ENCODE data around the gene ASMT.

- TF ChIP-seq EP300 (IDR thresholded peaks at IDR 0.05) = no peak
- TF ChIP-seq, protein P1, sequence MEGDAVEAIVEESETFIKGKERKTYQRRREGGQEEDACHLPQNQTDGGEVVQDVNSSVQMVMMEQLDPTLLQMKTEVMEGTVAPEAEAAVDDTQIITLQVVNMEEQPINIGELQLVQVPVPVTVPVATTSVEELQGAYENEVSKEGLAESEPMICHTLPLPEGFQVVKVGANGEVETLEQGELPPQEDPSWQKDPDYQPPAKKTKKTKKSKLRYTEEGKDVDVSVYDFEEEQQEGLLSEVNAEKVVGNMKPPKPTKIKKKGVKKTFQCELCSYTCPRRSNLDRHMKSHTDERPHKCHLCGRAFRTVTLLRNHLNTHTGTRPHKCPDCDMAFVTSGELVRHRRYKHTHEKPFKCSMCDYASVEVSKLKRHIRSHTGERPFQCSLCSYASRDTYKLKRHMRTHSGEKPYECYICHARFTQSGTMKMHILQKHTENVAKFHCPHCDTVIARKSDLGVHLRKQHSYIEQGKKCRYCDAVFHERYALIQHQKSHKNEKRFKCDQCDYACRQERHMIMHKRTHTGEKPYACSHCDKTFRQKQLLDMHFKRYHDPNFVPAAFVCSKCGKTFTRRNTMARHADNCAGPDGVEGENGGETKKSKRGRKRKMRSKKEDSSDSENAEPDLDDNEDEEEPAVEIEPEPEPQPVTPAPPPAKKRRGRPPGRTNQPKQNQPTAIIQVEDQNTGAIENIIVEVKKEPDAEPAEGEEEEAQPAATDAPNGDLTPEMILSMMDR (IDR thresholded peaks at IDR 0.05) = no peak
- TF ChIP-seq POLR2AphosphoS5 (IDR thresholded peaks at IDR 0.05) = no peak
Observed at GRCh38 chrX:1618689-1619088, 3.8 kb downstream of the ASMT start.
